Mesendoderm (in vitro differentiated cells): ENCODE measurements around the gene TMEM132C.

Experiments
- DNase-seq: peaks from one replicate; pipeline ENCODE4 v3.0.0; 2013
- H2AK5ac ChIP-seq: 2 replicates; pipeline ENCODE4 v1.6.1; 2013; ENCODE audit warnings: low read length, inconsistent platforms
- H2BK120ac ChIP-seq: 2 replicates; pipeline ENCODE4 v1.6.1; 2013; ENCODE audit warnings: low read depth, mild to moderate bottlenecking, low read length, moderate library complexity, mixed read lengths
- H2BK15ac ChIP-seq: replicated peaks from 2 replicates; pipeline ENCODE4 v1.6.1; 2013; ENCODE audit warnings: low read depth, mild to moderate bottlenecking, moderate library complexity
- H2BK5ac ChIP-seq: 2 replicates; pipeline ENCODE4 v1.6.1; 2013; ENCODE audit warnings: low read length, inconsistent platforms
- H3K18ac ChIP-seq: 2 replicates; pipeline ENCODE4 v1.6.1; 2013; ENCODE audit warnings: mild to moderate bottlenecking, low read length, mixed read lengths
- H3K23ac ChIP-seq: one replicate; pipeline ENCODE4 v1.6.1; 2013; ENCODE audit warnings: low read length
- H3K27ac ChIP-seq: 2 replicates; pipeline ENCODE4 v1.5.1; 2013; ENCODE audit warnings: low read depth, mild to moderate bottlenecking, inconsistent platforms, low read length, moderate library complexity
- H3K27me3 ChIP-seq: 2 replicates; pipeline ENCODE4 v1.6.1; 2013; ENCODE audit warnings: low read length, control low read depth, mild to moderate bottlenecking, inconsistent platforms; ENCODE audit not compliant: insufficient read depth, poor library complexity
- H3K36me3 ChIP-seq: 2 replicates; pipeline ENCODE4 v1.6.1; 2013; ENCODE audit warnings: low read length, inconsistent platforms; ENCODE audit not compliant: control insufficient read depth, insufficient read depth
- H3K4ac ChIP-seq: one replicate; pipeline ENCODE4 v1.6.1; 2013; ENCODE audit warnings: low read depth, mild to moderate bottlenecking, low read length, moderate library complexity
- H3K4me1 ChIP-seq: 2 replicates; pipeline ENCODE4 v1.6.1; 2013; ENCODE audit warnings: low read depth, low read length, inconsistent platforms; ENCODE audit not compliant: control insufficient read depth
- H3K4me2 ChIP-seq: 2 replicates; pipeline ENCODE4 v1.6.1; 2013; ENCODE audit warnings: low read length
- H3K4me3 ChIP-seq: 2 replicates; pipeline ENCODE4 v1.5.1; 2013; ENCODE audit warnings: mild to moderate bottlenecking, low read length
- H3K56ac ChIP-seq: one replicate; pipeline ENCODE4 v1.6.1; 2013; ENCODE audit warnings: low read length
- H3K79me1 ChIP-seq: 2 replicates; pipeline ENCODE4 v1.6.1; 2013; ENCODE audit warnings: low read length, inconsistent platforms
- H3K79me2 ChIP-seq: 2 replicates; pipeline ENCODE4 v1.6.1; 2013; ENCODE audit warnings: mild to moderate bottlenecking, low read length; ENCODE audit not compliant: control insufficient read depth, insufficient read depth
- H3K9ac ChIP-seq: 2 replicates; pipeline ENCODE4 v1.6.1; 2013; ENCODE audit warnings: low read length, inconsistent platforms
- H4K5ac ChIP-seq: one replicate; pipeline ENCODE4 v1.6.1; 2013; ENCODE audit warnings: low read length
- H4K8ac ChIP-seq: one replicate; pipeline ENCODE4 v1.6.1; 2013; ENCODE audit warnings: low read depth, mild to moderate bottlenecking, control low read depth, low read length, moderate library complexity
- whole genome bisulfite sequencing: extraction: QIAGEN DNeasy Blood & Tissue Kit; methylation state at CpG from one replicate; pipeline ENCODE4 v1.1.7; 2013; ENCODE audit warnings: low lambda C conversion rate, missing lambda C conversion rate; ENCODE audit not compliant: insufficient coverage; ENCODE audit errors: extremely low coverage; 5-methylcytosine and 5-hydroxymethylcytosine counted together

TMEM132C gene

DNA sequence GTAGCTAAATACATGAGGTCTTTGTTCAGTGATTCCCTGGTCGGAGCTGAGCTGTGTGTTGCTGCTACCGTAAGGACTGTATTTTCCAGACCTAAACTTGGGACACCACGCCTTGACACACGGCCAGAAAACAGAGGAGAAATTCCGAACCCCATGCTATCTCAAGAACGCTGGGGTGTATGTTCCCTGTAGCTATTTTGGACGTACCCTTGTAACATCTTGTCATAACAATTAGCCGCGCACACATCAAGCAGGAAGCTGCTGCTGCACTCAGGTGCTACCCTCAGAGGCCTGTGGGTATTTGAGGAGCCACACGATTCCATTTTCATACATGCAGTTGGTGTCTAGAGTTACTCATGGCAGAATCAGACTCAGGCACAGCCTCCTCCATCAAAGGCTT lies 255.0 kb downstream of the TMEM132C start:
- H2BK120ac ChIP-seq = no peak overlapping the region
- no peaks in the 10 kb centered on the region for H3K4me1 ChIP-seq
- no peaks in the 10 kb centered on the region for H3K79me2 ChIP-seq
- H3K4ac ChIP-seq = no peak overlapping the region
- H2AK5ac ChIP-seq = no peak overlapping the region
- no peak overlapping the region for H4K5ac ChIP-seq
- H3K79me1 ChIP-seq = no peaks in the 10 kb centered on the region
- no peak overlapping the region for H3K4me3 ChIP-seq
- H2BK15ac ChIP-seq = no peak overlapping the region
- no peak overlapping the region for H3K23ac ChIP-seq
- no peak overlapping the region for H3K27ac ChIP-seq
- H3K18ac ChIP-seq = no peak overlapping the region
- H3K9ac ChIP-seq = no peak overlapping the region
- no peak overlapping the region for H3K4me2 ChIP-seq
- no peak overlapping the region for H4K8ac ChIP-seq
- H3K27me3 ChIP-seq = no peaks in the 10 kb centered on the region
- WGBS = no CpG with 5 or more reads among the region's 10 CpGs
- no peaks in the 10 kb centered on the region for H3K36me3 ChIP-seq
- no peak overlapping the region for H2BK5ac ChIP-seq
- DNase-seq = no peak
- H3K56ac ChIP-seq = no peak overlapping the region

DNA sequence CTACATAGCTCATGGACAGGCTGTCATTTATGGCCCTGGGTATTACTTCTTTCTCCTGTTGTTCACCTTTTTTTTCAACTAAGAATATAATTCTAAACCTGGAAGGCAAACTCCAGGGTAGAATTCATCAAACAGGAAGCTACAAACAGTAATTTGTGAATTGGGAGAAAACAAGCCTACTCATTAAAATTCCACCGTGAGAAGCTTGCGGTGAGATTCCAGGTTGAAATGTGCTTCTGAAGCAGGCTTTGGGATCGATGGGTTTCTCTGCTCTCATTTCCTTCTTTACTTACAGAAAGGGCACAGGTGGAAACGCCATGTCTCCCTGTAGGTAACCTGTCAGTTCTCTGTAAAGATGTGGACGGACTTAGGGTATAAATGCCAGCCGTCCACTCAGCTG lies 257.5 kb downstream of the TMEM132C start:
- H3K56ac ChIP-seq = no peak overlapping the region
- no peak overlapping the region for H3K4me3 ChIP-seq
- no peak overlapping the region for H2AK5ac ChIP-seq
- H2BK120ac ChIP-seq = no peak overlapping the region
- H2BK5ac ChIP-seq = no peak overlapping the region
- no peaks in the 10 kb centered on the region for H3K4me1 ChIP-seq
- no peak overlapping the region for H3K27ac ChIP-seq
- no peaks in the 10 kb centered on the region for H3K79me1 ChIP-seq
- WGBS = no CpG with 5 or more reads among the region's 6 CpGs
- no peak overlapping the region for H4K5ac ChIP-seq
- no peaks in the 10 kb centered on the region for H3K79me2 ChIP-seq
- H3K4ac ChIP-seq = no peak overlapping the region
- no peak overlapping the region for H3K18ac ChIP-seq
- H3K23ac ChIP-seq = no peak overlapping the region
- no peaks in the 10 kb centered on the region for H3K27me3 ChIP-seq
- H3K9ac ChIP-seq = no peak overlapping the region
- H2BK15ac ChIP-seq = no peak overlapping the region
- no peak overlapping the region for H3K4me2 ChIP-seq
- H4K8ac ChIP-seq = no peak overlapping the region
- no peak for DNase-seq
- no peaks in the 10 kb centered on the region for H3K36me3 ChIP-seq

DNA sequence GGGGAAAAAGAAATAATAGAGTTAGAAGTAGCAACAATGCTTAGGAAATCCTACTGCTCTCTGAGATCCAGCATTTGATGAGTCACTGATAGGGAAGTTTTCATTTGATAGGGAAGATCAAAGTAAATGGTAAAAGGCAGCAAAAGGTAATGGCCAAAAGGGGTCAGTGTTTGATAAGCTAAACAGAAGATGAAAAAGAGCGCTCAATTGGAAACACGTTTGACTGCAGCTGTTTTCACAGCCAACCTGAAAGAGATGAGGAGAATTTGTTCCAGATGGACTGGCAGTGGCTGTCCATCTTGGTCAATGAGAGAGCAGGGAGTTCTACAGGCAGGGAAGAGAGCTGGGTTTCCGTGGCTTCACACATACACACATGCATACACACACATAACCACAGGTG lies 264.2 kb downstream of the TMEM132C start:
- H2BK120ac ChIP-seq = no peak overlapping the region
- no peak overlapping the region for H3K23ac ChIP-seq
- no peaks in the 10 kb centered on the region for H3K36me3 ChIP-seq
- no peak overlapping the region for H2BK15ac ChIP-seq
- no peak overlapping the region for H4K8ac ChIP-seq
- DNase-seq = peak; percentile 77
- no peaks in the 10 kb centered on the region for H3K4me1 ChIP-seq
- H2AK5ac ChIP-seq = no peak overlapping the region
- no peak overlapping the region for H4K5ac ChIP-seq
- H3K27ac ChIP-seq = no peak overlapping the region
- H3K18ac ChIP-seq = no peak overlapping the region
- no peaks in the 10 kb centered on the region for H3K79me2 ChIP-seq
- no peak overlapping the region for H2BK5ac ChIP-seq
- no CpG with 5 or more reads among the region's 3 CpGs for WGBS
- H3K4ac ChIP-seq = no peak overlapping the region
- H3K27me3 ChIP-seq = no peaks in the 10 kb centered on the region
- no peak overlapping the region for H3K56ac ChIP-seq
- no peak overlapping the region for H3K4me2 ChIP-seq
- H3K4me3 ChIP-seq = no peak overlapping the region
- H3K9ac ChIP-seq = no peak overlapping the region
- H3K79me1 ChIP-seq = no peaks in the 10 kb centered on the region

DNA sequence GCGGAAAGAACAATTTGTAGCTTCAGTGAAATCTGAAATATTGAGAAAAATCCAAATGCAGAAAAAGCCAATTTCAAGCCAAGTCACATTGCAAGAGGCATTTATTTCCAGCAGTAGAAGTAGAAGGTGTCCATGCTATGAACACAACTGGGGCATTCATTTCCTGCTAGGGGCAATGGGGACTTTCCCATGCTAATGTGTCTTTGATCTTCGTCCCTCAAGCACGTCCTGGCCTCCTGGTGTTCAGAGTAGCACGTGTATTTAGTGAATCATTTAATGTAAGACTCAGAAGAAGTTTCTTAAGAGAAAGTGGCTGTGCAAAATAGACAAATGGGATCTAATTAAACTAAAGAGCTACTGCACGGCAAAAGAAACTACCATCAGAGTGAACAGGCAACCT lies 267.9 kb downstream of the TMEM132C start:
- H2BK5ac ChIP-seq = no peak overlapping the region
- H3K79me1 ChIP-seq = no peaks in the 10 kb centered on the region
- no CpG with 5 or more reads among the region's 5 CpGs for WGBS
- H2BK15ac ChIP-seq = no peak overlapping the region
- H3K56ac ChIP-seq = no peak overlapping the region
- no peak overlapping the region for H3K18ac ChIP-seq
- H3K4me2 ChIP-seq = no peak overlapping the region
- H2BK120ac ChIP-seq = no peak overlapping the region
- H4K8ac ChIP-seq = no peak overlapping the region
- no peak overlapping the region for H2AK5ac ChIP-seq
- H3K27ac ChIP-seq = no peak overlapping the region
- H3K36me3 ChIP-seq = no peaks in the 10 kb centered on the region
- no peak overlapping the region for H4K5ac ChIP-seq
- no peak overlapping the region for H3K9ac ChIP-seq
- no peak overlapping the region for H3K4me3 ChIP-seq
- DNase-seq = no peak
- H3K23ac ChIP-seq = no peak overlapping the region
- no peaks in the 10 kb centered on the region for H3K4me1 ChIP-seq
- H3K27me3 ChIP-seq = no peaks in the 10 kb centered on the region
- no peak overlapping the region for H3K4ac ChIP-seq
- H3K79me2 ChIP-seq = no peaks in the 10 kb centered on the region

DNA sequence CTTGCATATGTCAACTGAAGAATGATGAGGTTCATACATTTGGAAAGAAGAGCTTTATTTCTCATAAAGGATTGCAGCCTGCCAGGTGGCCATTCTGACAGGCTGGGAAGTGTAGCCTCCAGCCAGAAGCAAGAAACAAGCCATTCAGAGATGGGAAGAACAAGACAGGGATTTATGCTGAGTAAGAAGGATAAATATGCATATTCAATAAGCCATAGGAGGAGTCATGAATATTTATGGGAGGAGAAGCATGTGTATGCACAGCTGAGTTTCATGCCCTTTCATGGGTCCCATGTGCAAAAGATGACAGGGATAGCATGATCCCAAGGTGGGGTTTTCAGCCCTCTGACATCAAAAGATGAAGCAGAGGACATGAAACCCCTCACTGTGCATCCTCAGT lies 269.8 kb downstream of the TMEM132C start:
- no peak overlapping the region for H3K9ac ChIP-seq
- H3K27ac ChIP-seq = no peak overlapping the region
- no peak overlapping the region for H3K18ac ChIP-seq
- no peak overlapping the region for H3K4ac ChIP-seq
- no peak overlapping the region for H3K56ac ChIP-seq
- no peak overlapping the region for H2BK120ac ChIP-seq
- H3K4me3 ChIP-seq = no peak overlapping the region
- no peak overlapping the region for H4K8ac ChIP-seq
- no peak overlapping the region for H3K4me2 ChIP-seq
- H3K79me2 ChIP-seq = no peaks in the 10 kb centered on the region
- DNase-seq = no peak
- no peak overlapping the region for H2BK5ac ChIP-seq
- H3K79me1 ChIP-seq = no peaks in the 10 kb centered on the region
- H3K27me3 ChIP-seq = no peaks in the 10 kb centered on the region
- no peak overlapping the region for H2BK15ac ChIP-seq
- no peak overlapping the region for H4K5ac ChIP-seq
- H3K23ac ChIP-seq = no peak overlapping the region
- H2AK5ac ChIP-seq = no peak overlapping the region
- no peaks in the 10 kb centered on the region for H3K36me3 ChIP-seq
- no peaks in the 10 kb centered on the region for H3K4me1 ChIP-seq

DNA sequence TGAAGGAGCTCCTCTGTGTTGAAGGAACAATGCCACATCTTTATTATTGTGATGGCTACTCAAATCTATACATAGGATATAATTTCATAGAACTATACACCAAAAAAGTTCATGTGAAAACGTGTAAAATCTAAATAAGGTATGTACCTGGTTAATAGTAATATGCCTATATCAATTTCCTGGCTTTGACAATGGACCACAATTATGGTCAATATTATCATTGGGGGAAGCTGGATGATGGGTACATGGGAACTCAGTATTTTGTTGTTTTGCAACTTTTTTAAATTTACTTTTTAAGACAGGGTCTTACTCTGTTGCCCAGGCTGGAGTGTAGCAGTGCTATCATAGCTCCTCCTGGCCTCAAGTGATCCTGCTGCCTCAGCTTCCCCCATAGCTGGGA lies 270.7 kb downstream of the TMEM132C start:
- DNase-seq = no peak
- Histone ChIP-seq H4K8ac (no peak overlapping the region), H3K79me2 (no peaks in the 10 kb centered on the region), H3K27me3 (no peaks in the 10 kb centered on the region), H2BK120ac (no peak overlapping the region), H3K4me1 (no peaks in the 10 kb centered on the region), H3K18ac (no peak overlapping the region), H3K4me3 (no peak overlapping the region), H3K4me2 (no peak overlapping the region), H3K79me1 (no peaks in the 10 kb centered on the region), H3K56ac (no peak overlapping the region), H4K5ac (no peak overlapping the region), H2AK5ac (no peak overlapping the region), H2BK5ac (no peak overlapping the region), H3K27ac (no peak overlapping the region), H3K23ac (no peak overlapping the region), H3K9ac (no peak overlapping the region), H3K4ac (no peak overlapping the region), H3K36me3 (no peaks in the 10 kb centered on the region), H2BK15ac (no peak overlapping the region)
- no CpG with 5 or more reads among the region's 1 CpG for WGBS
